HG02852 (cell line): ENCODE data around the gene SELENOM.
"Not testable (repeated sequence)": the region's sequence is repeated elsewhere in the genome, so short reads cannot be mapped to it uniquely, and the experiment has no call there.

Experiments
- ATAC-seq: cut with Tn5 transposase; IDR thresholded peaks from one replicate; pipeline ENCODE4 v1.9.1; 2021; ENCODE audit warnings: mild to moderate bottlenecking, moderate library complexity; ENCODE audit not compliant: unreplicated experiment

SELENOM gene

GRCh38 chr22:31080848-31081649, 26.3 kb downstream of the SELENOM start, which contains the start of gene SMTN:
Gene SMTN, plus strand, starts transcription at chr22:31081318. Its CDS starts 1,941 bp downstream, at chr22:31083259.
- peak; percentile 64 for ATAC-seq

GRCh38 chr22:31080164-31080847, 27.1 kb downstream of the SELENOM start:
- ATAC-seq: no peak

GRCh38 chr22:31079095-31079642, 28.2 kb downstream of the SELENOM start:
- no peak for ATAC-seq

GRCh38 chr22:31078389-31078788, 29.0 kb downstream of the SELENOM start:
- not testable (repeated sequence) for ATAC-seq

- ATAC-seq: no peak
Observed at GRCh38 chr22:31077681-31078080, 29.7 kb downstream of the SELENOM start.

- no peak for ATAC-seq
Observed at GRCh38 chr22:31075961-31076360, 31.4 kb downstream of the SELENOM start.

GRCh38 chr22:31073545-31074145, 33.7 kb downstream of the SELENOM start:
- not testable (repeated sequence) for ATAC-seq

- ATAC-seq: not testable (repeated sequence)
Observed at GRCh38 chr22:31073125-31073524, 34.2 kb downstream of the SELENOM start.

- ATAC-seq: not testable (repeated sequence)
Observed at GRCh38 chr22:31069691-31070314, 37.6 kb downstream of the SELENOM start.

GRCh38 chr22:31068970-31069369, 38.4 kb downstream of the SELENOM start:
- no peak for ATAC-seq

- ATAC-seq: no peak
Observed at GRCh38 chr22:31064369-31064768, 43.0 kb downstream of the SELENOM start.

- no peak for ATAC-seq
Observed at GRCh38 chr22:31062566-31063230, 44.7 kb downstream of the SELENOM start.

- ATAC-seq: not testable (repeated sequence)
Observed at GRCh38 chr22:31059663-31060062, 47.7 kb downstream of the SELENOM start.

- ATAC-seq: no peak
Observed at GRCh38 chr22:31056986-31057599, 50.3 kb downstream of the SELENOM start.

- ATAC-seq: no peak
Observed at GRCh38 chr22:31055635-31056159, 51.7 kb downstream of the SELENOM start.

- no peak for ATAC-seq
Observed at GRCh38 chr22:31055117-31055634, 52.2 kb downstream of the SELENOM start.
